Measurements from ENCODE around the gene EEF1AKMT3.

EEF1AKMT3 gene

GRCh38 chr12:57802607-57803006, 30.2 kb downstream of the EEF1AKMT3 start:
- H3K27ac ChIP-seq: no peak overlapping the region
- TF ChIP-seq ZFX (IDR thresholded peaks at IDR 0.05) (no peak), CTCF (conservative IDR thresholded peaks at IDR 0.05) (no peak)

DNA sequence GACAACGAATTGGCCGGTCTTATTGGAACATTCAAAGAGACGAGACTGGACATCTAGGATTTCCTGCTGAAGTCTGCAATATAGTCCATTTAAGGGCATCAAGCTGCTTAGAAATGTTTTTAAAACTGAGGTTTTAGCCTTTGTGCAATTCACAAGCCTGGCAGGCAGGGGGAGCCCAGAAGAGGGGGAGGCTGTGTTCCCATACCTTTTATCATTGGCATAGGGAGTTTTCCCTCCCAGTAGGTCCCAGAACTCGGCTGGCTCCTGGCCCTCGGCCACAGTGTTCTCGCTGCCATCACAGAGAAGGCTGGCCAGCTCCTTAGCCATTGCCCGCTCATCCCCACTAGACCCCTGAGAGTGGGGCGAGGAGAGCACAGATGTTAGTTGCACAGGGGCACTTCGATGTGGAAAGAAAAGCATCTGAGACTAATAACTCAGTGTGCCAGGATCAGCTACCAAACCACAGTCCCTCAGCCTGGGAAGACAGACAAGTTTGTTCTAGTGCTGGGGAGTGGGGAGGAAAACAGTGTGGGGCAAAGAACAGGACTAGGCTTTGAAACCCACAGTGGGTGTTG, 31.0 kb downstream of the EEF1AKMT3 start:
- no peak overlapping the region for H3K27ac ChIP-seq
- no peak for TF ChIP-seq ZFX (IDR thresholded peaks at IDR 0.05)
- peak; percentile 87 for TF ChIP-seq CTCF (conservative IDR thresholded peaks at IDR 0.05)

GRCh38 chr12:57806677-57807076, 34.3 kb downstream of the EEF1AKMT3 start:
- TF ChIP-seq ZFX (IDR thresholded peaks at IDR 0.05): no peak
- TF ChIP-seq CTCF (conservative IDR thresholded peaks at IDR 0.05): no peak
- no peak overlapping the region for H3K27ac ChIP-seq

GRCh38 chr12:57807285-57807684, 34.9 kb downstream of the EEF1AKMT3 start:
- no peak overlapping the region for H3K27ac ChIP-seq
- no peak for TF ChIP-seq ZFX (IDR thresholded peaks at IDR 0.05)

DNA sequence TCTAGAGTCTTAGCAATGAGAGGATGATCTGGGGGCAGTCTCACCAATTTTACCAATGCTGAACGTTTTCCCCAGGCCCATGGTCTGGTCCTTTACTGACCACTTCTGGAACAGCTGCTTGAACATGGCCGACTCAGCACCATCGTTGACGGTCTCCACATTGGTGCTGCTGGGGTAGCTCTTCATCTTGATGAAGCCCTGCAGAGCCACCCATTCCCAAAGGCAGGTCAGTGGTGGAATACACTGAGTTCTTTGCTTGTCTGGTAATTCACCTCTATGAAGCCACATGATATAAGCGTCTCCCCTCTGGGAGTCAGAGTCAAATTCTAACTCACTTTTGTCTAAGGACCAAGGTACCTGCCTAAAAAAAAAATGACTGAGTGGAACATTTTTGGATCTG, 35.9 kb downstream of the EEF1AKMT3 start:
- TF ChIP-seq CTCF (conservative IDR thresholded peaks at IDR 0.05) (no peak), ZFX (IDR thresholded peaks at IDR 0.05) (no peak)
- no peak overlapping the region for H3K27ac ChIP-seq

DNA sequence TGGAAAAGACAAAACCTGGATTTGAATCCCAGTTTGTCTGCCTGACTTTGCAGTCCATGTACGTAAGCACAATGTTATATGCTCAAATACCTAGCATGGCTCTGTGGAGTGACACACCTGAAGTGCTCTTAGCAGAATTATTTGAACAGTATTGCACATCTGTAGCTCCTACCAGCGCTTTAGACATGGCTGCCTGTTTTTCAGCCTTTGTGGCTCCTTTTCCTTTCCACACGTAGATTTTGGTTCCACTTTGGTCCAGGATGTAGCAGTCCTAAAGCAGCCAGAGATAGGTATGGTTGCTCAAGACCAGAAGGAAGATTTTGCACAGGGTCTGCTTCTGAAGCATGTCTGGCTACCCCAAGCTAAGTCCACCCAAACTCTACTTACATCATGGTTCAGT, 37.0 kb downstream of the EEF1AKMT3 start:
- H3K27ac ChIP-seq: no peak overlapping the region
- TF ChIP-seq ZFX (IDR thresholded peaks at IDR 0.05) (no peak), CTCF (conservative IDR thresholded peaks at IDR 0.05) (no peak)

GRCh38 chr12:57810450-57810849, 38.0 kb downstream of the EEF1AKMT3 start:
- no peak for TF ChIP-seq ZFX (IDR thresholded peaks at IDR 0.05)
- no peak for TF ChIP-seq CTCF (conservative IDR thresholded peaks at IDR 0.05)
- no peak overlapping the region for H3K27ac ChIP-seq

- no peak overlapping the region for H3K27ac ChIP-seq
- TF ChIP-seq CTCF (conservative IDR thresholded peaks at IDR 0.05) (no peak), ZFX (IDR thresholded peaks at IDR 0.05) (no peak)
Measured at GRCh38 chr12:57811028-57811755, 38.8 kb downstream of the EEF1AKMT3 start.
